ENCODE measurements around the gene WNT9A. TPM values are rescaled to one million over a fixed set of nuclear protein-coding genes. Genes with fewer than 3 reads are reported as not detected.
A peak's percentile ranks its signal among the peaks of the same experiment; 100 is the strongest.
"Not testable (repeated sequence)": the region's sequence is repeated elsewhere in the genome, so short reads cannot be mapped to it uniquely, and the experiment has no call there.

Gene WNT9A
- total RNA-seq, 2 donors from 2014 or later, result 1.2 to 1.7 TPM

DNA sequence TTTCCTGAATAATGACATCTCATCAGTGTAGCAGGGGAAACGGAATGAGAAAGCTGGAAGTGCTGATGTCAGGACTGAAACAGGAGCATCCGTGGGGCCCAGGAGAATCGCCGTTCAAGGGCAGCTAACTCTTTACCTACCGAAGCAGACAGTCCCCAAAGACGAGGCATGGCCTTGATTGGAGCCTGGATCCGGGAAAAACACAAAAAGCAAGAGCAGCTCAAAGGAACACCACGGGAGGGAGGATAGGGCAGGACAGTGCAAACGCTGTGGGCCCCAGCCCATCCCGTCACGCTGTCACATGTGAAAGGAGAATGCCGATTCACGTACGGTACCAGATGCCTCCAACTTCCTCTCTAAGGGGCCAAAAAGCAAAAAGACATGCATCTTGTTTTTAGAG is 34.9 kb downstream of the WNT9A start:
- 56 to 69% methylated on average over 14 of the region's 14 CpGs for WGBS, 2 experiments (ENCODE audit: insufficient coverage in 1 of 2, insufficient read length in 1 of 2)
- no peak overlapping the region for H3K4me3 ChIP-seq (ENCODE audit: low read length)
- peak overlapping the region; percentile 84 for H3K27ac ChIP-seq (ENCODE audit: low read depth, low read length)
- Mint-ChIP-seq H3K27me3 (ENCODE audit: insufficient read depth) (no peaks in the 10 kb centered on the region), H3K4me1 (peaks cover 12% of the 10 kb centered on the region), H3K36me3 (ENCODE audit: low read depth) (no peaks in the 10 kb centered on the region), H3K4me3 (no peak overlapping the region), H3K27ac (no peak overlapping the region), H3K9me3 (no peaks in the 10 kb centered on the region)
- no peaks in the 10 kb centered on the region for H3K9me3 ChIP-seq (ENCODE audit: control insufficient read depth, low read length)
- no peak overlapping the region for H3K9ac ChIP-seq (ENCODE audit: extremely low read depth, low read length, poor library complexity, severe bottlenecking)
- TF ChIP-seq, protein P1, sequence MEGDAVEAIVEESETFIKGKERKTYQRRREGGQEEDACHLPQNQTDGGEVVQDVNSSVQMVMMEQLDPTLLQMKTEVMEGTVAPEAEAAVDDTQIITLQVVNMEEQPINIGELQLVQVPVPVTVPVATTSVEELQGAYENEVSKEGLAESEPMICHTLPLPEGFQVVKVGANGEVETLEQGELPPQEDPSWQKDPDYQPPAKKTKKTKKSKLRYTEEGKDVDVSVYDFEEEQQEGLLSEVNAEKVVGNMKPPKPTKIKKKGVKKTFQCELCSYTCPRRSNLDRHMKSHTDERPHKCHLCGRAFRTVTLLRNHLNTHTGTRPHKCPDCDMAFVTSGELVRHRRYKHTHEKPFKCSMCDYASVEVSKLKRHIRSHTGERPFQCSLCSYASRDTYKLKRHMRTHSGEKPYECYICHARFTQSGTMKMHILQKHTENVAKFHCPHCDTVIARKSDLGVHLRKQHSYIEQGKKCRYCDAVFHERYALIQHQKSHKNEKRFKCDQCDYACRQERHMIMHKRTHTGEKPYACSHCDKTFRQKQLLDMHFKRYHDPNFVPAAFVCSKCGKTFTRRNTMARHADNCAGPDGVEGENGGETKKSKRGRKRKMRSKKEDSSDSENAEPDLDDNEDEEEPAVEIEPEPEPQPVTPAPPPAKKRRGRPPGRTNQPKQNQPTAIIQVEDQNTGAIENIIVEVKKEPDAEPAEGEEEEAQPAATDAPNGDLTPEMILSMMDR (conservative IDR thresholded peaks at IDR 0.05), result no peak
- H3K36me3 ChIP-seq (ENCODE audit: control insufficient read depth, insufficient read depth, low read length), result no peaks in the 10 kb centered on the region
- H3K4me1 ChIP-seq (ENCODE audit: control insufficient read depth, insufficient read depth, low read length), result peaks cover 8% of the 10 kb centered on the region
- no peaks in the 10 kb centered on the region for H3K27me3 ChIP-seq (ENCODE audit: control insufficient read depth, insufficient read depth, low read length, poor library complexity, severe bottlenecking)
- no peak for DNase-seq

DNA sequence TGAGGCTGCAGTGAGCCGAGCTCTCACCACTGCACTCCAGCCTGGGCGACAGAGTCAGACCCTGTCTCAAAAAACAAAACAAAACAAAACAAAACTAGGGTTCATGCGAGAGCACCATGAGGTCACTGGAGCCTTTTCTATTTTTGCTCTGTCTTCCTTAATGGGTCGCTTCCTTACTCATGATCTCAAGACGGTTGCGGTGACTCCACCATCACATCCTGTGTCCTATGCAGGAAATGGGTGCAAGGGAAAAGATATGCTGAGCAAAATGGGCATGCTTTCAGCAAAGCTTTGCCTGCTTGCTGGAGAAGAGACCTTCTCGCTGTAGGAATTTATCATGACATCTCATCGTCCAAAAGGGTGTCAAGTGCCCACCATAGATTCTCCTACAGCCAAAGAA is 36.4 kb downstream of the WNT9A start:
- H3K9me3 ChIP-seq (ENCODE audit: control insufficient read depth, low read length), result no peaks in the 10 kb centered on the region
- H3K36me3 ChIP-seq (ENCODE audit: control insufficient read depth, insufficient read depth, low read length), result no peaks in the 10 kb centered on the region
- 88 to 89% methylated on average over 8 of the region's 8 CpGs for WGBS, 2 experiments (ENCODE audit: insufficient coverage in 1 of 2, insufficient read length in 1 of 2)
- DNase-seq, result no peak
- H3K27ac ChIP-seq (ENCODE audit: low read depth, low read length), result no peak overlapping the region
- H3K36me3 Mint-ChIP-seq (ENCODE audit: low read depth), result no peaks in the 10 kb centered on the region
- H3K4me3 ChIP-seq (ENCODE audit: low read length), result no peak overlapping the region
- H3K4me1 ChIP-seq (ENCODE audit: control insufficient read depth, insufficient read depth, low read length), result peaks cover 8% of the 10 kb centered on the region
- peaks cover 12% of the 10 kb centered on the region for H3K4me1 Mint-ChIP-seq
- H3K9me3 Mint-ChIP-seq, result no peaks in the 10 kb centered on the region
- H3K4me3 Mint-ChIP-seq, result no peak overlapping the region
- no peak overlapping the region for H3K9ac ChIP-seq (ENCODE audit: extremely low read depth, low read length, poor library complexity, severe bottlenecking)
- TF ChIP-seq, protein P1 (conservative IDR thresholded peaks at IDR 0.05), result no peak
- H3K27me3 ChIP-seq (ENCODE audit: control insufficient read depth, insufficient read depth, low read length, poor library complexity, severe bottlenecking), result no peaks in the 10 kb centered on the region
- no peak overlapping the region for H3K27ac Mint-ChIP-seq
- H3K27me3 Mint-ChIP-seq (ENCODE audit: insufficient read depth), result no peaks in the 10 kb centered on the region

DNA sequence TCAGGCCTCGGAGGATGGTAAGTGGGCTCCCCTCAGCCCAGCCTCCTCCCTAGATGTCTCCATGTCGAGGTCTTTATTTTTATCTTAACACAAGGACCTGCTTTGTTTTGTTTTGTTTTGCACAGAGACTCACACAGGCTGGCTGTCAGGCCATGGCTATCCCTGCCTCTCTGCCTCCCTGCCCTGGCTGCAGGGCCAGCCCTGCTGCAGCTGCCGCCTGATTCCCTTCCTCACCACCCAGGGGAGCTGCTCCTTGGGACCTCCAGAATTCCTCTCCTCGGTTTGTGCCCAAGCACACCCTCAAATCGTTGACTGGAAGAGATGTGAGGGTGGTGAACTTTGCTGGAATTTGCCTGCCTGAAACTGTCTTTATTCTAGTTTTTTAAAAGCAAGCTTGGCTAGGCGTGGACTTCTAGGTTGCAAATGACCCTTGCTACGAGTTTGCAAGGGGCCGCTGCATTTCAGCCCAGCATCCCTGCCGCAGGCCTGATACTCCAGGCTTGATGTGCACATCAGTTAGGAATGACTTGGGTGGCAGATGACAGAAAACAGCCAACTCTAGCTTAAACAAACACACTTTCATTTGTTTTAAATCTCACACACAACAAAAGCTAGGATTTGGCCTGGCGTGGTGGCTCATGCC is 37.1 kb downstream of the WNT9A start:
- TF ChIP-seq, protein P1 (conservative IDR thresholded peaks at IDR 0.05), result no peak
- no peaks in the 10 kb centered on the region for H3K36me3 ChIP-seq (ENCODE audit: control insufficient read depth, insufficient read depth, low read length)
- Mint-ChIP-seq H3K27me3 (ENCODE audit: insufficient read depth) (no peaks in the 10 kb centered on the region), H3K4me3 (no peak overlapping the region), H3K4me1 (peaks cover 12% of the 10 kb centered on the region), H3K27ac (no peak overlapping the region), H3K9me3 (no peaks in the 10 kb centered on the region), H3K36me3 (ENCODE audit: low read depth) (no peaks in the 10 kb centered on the region)
- H3K27me3 ChIP-seq (ENCODE audit: control insufficient read depth, insufficient read depth, low read length, poor library complexity, severe bottlenecking), result no peaks in the 10 kb centered on the region
- 70 to 81% methylated on average over 7 to 10 of the region's 10 CpGs for WGBS, 2 experiments (ENCODE audit: insufficient coverage in 1 of 2, insufficient read length in 1 of 2)
- H3K27ac ChIP-seq (ENCODE audit: low read depth, low read length), result no peak overlapping the region
- no peak overlapping the region for H3K4me3 ChIP-seq (ENCODE audit: low read length)
- H3K9me3 ChIP-seq (ENCODE audit: control insufficient read depth, low read length), result no peaks in the 10 kb centered on the region
- H3K9ac ChIP-seq (ENCODE audit: extremely low read depth, low read length, poor library complexity, severe bottlenecking), result no peak overlapping the region
- peaks cover 8% of the 10 kb centered on the region for H3K4me1 ChIP-seq (ENCODE audit: control insufficient read depth, insufficient read depth, low read length)
- DNase-seq, result no peak

DNA sequence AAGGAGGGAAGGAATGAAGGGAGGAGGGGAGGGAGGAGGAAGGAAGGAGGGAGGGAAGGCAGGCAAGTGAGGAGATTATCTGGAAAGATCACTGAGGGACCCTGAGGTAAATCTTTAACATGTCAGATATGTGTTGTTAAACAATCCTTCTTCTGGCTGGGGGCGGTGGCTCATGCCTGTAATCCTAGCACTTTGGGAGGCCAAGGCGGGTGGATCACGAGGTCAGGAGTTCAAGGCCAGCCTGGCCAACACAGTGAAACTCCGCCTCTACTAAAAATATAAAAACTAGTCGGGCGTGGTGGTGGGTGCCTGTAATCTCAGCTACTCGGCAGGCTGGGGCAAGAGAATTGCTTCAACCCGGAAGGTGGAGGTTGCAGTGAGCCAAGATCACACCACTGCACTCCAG is 37.8 kb downstream of the WNT9A start:
- not testable (repeated sequence) for H3K27me3 ChIP-seq (ENCODE audit: control insufficient read depth, insufficient read depth, low read length, poor library complexity, severe bottlenecking); H3K27ac ChIP-seq (ENCODE audit: low read depth, low read length); DNase-seq; H3K9ac ChIP-seq (ENCODE audit: extremely low read depth, low read length, poor library complexity, severe bottlenecking); H3K27ac Mint-ChIP-seq; H3K9me3 Mint-ChIP-seq; H3K36me3 Mint-ChIP-seq (ENCODE audit: low read depth); H3K4me3 ChIP-seq (ENCODE audit: low read length); H3K4me1 ChIP-seq (ENCODE audit: control insufficient read depth, insufficient read depth, low read length); H3K36me3 ChIP-seq (ENCODE audit: control insufficient read depth, insufficient read depth, low read length); H3K9me3 ChIP-seq (ENCODE audit: control insufficient read depth, low read length); H3K27me3 Mint-ChIP-seq (ENCODE audit: insufficient read depth); H3K4me3 Mint-ChIP-seq
- H3K4me1 Mint-ChIP-seq, result peaks cover 12% of the 10 kb centered on the region
- WGBS, 2 experiments (ENCODE audit: insufficient coverage in 1 of 2, insufficient read length in 1 of 2), result 89 to 91% methylated on average over 8 of the region's 8 CpGs

Data from endodermal cell (in vitro differentiated cells).